CD8-positive, alpha-beta memory T cell (primary cell): ENCODE data around the gene PDHX. TPM values are rescaled to one million over a fixed set of nuclear protein-coding genes. Genes with fewer than 3 reads are reported as not detected.

Source experiments
- CTCF ChIA-PET: fragments of 350-600 bp; sonication (Branson Sonifier 250); formaldehyde crosslinking; loops from one replicate; lab custom pipeline; 2021; ENCODE audit warnings: antibody characterized with exemption; lab: Charles Lee
- POLR2A ChIA-PET: fragments of 350-600 bp; sonication (Branson Sonifier 250); formaldehyde crosslinking; loops from one replicate; lab custom pipeline; 2021; ENCODE audit warnings: antibody characterized with exemption; lab: Charles Lee
- DNase-seq, 5 donors: peaks; one replicate each; pipeline versions ENCODE4 v3.0.0 to v3.0.0-alpha.2; 2020 to 2022; ENCODE audit warnings: mixed read lengths in 1 of 5
- H3K27ac ChIP-seq: one replicate; pipeline ENCODE4 v1.7.0; 2013; ENCODE audit warnings: low read depth, mild to moderate bottlenecking, low read length, moderate library complexity
- H3K27me3 ChIP-seq: 2 replicates; pipeline ENCODE4 v1.7.0; 2013; ENCODE audit warnings: low read length, mild to moderate bottlenecking; ENCODE audit not compliant: insufficient read depth, poor library complexity, severe bottlenecking
- H3K36me3 ChIP-seq: 2 replicates; pipeline ENCODE4 v1.7.0; 2013; ENCODE audit warnings: mild to moderate bottlenecking, low read length, moderate library complexity; ENCODE audit not compliant: insufficient read depth
- H3K4me1 ChIP-seq: 2 replicates; pipeline ENCODE4 v1.7.0; 2013; ENCODE audit warnings: mild to moderate bottlenecking, low read length, moderate library complexity; ENCODE audit not compliant: insufficient read depth
- H3K4me3 ChIP-seq: 2 replicates; pipeline ENCODE4 v1.7.0; 2013; ENCODE audit warnings: mild to moderate bottlenecking, low read length
- H3K9me3 ChIP-seq: 2 replicates; pipeline ENCODE4 v1.7.0; 2013; ENCODE audit warnings: mild to moderate bottlenecking, low read length
- H3K27ac Mint-ChIP-seq, 8 donors: one replicate each; pipeline ENCODE4 v1.8.0; 2020 to 2021; ENCODE audit warnings: mixed read lengths in 8 of 8, mild to moderate bottlenecking in 6 of 8, inconsistent platforms in 3 of 8, moderate library complexity in 3 of 8
- H3K27me3 Mint-ChIP-seq, 2 donors: one replicate each; pipeline ENCODE4 v1.8.0; 2020 to 2021; ENCODE audit warnings: mixed read lengths in 2 of 2, mild to moderate bottlenecking in 1 of 2, moderate library complexity in 1 of 2
- H3K36me3 Mint-ChIP-seq, 3 donors: one replicate each; pipeline ENCODE4 v1.8.0; 2020 to 2021; ENCODE audit warnings: mixed read lengths in 3 of 3, inconsistent platforms in 1 of 3, mild to moderate bottlenecking in 1 of 3
- H3K4me1 Mint-ChIP-seq, 3 donors: one replicate each; pipeline ENCODE4 v1.8.0; 2020 to 2021; ENCODE audit warnings: mixed read lengths in 3 of 3, inconsistent platforms in 1 of 3, mild to moderate bottlenecking in 1 of 3
- H3K4me3 Mint-ChIP-seq, 7 donors: one replicate each; pipeline ENCODE4 v1.8.0; 2020 to 2021; ENCODE audit warnings: mixed read lengths in 7 of 7, mild to moderate bottlenecking in 6 of 7, moderate library complexity in 4 of 7, inconsistent platforms in 2 of 7
- H3K9me3 Mint-ChIP-seq, 5 donors: one replicate each; pipeline ENCODE4 v1.8.0; 2020 to 2022; ENCODE audit warnings: mixed read lengths in 5 of 5, mild to moderate bottlenecking in 3 of 5, moderate library complexity in 2 of 5, inconsistent platforms in 1 of 5
- polyA plus RNA-seq: library from polyadenylated mRNA; unstranded; fragments of 300-500 nt; fragmentation: Illumina TruSeq; gene quantifications from one replicate; pipeline ENCODE4 v1.2.3, GENCODE V29; 2021
- total RNA-seq, 2 experiments: library from RNA; stranded (reverse); gene quantifications; one replicate each; pipeline ENCODE4 v1.2.3, GENCODE V29; 2021

Gene PDHX
- total and polyA plus RNA-seq, 3 experiments from 2014 or later, result 16.3 to 41.4 (median 37.8) TPM

DNA sequence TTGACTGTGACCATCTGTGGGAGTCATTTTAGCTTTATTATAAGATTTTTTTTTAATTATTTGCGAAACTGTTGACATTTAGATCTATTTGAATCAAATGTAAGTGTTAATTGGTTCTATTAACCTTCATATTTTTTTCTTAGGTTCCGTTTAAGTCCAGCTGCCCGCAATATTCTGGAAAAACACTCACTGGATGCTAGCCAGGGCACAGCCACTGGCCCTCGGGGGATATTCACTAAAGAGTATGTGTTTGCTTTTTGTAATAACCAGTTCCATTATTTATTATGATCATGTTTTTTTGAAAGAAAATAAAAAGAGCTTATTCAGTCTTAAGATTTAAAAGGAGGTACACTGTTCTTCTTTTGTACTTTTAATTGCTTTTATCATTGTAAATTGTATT, 43.9 kb downstream of the PDHX start:
- no peaks in the 10 kb centered on the region for H3K9me3 ChIP-seq
- Mint-ChIP-seq H3K27ac (no peak overlapping the region), H3K4me1 (peaks cover 0 to 1% (median 0%) of the 10 kb centered on the region in 3 donors), H3K9me3 (no peaks in the 10 kb centered on the region), H3K36me3 (peaks cover 4 to 61% (median 18%) of the 10 kb centered on the region in 3 donors), H3K4me3 (no peak overlapping the region), H3K27me3 (no peaks in the 10 kb centered on the region)
- H3K36me3 ChIP-seq, result no peaks in the 10 kb centered on the region
- CTCF ChIA-PET, result interaction anchor here (1.5 kb wide), 1 partner anchor 34 kb away, joined by 5 read pairs; no protein-coding TSS in a partner anchor
- POLR2A ChIA-PET, result no interaction called here
- H3K4me1 ChIP-seq, result no peaks in the 10 kb centered on the region
- H3K4me3 ChIP-seq, result no peak overlapping the region
- no peak for DNase-seq
- H3K27ac ChIP-seq, result no peak overlapping the region
- H3K27me3 ChIP-seq, result no peaks in the 10 kb centered on the region

DNA sequence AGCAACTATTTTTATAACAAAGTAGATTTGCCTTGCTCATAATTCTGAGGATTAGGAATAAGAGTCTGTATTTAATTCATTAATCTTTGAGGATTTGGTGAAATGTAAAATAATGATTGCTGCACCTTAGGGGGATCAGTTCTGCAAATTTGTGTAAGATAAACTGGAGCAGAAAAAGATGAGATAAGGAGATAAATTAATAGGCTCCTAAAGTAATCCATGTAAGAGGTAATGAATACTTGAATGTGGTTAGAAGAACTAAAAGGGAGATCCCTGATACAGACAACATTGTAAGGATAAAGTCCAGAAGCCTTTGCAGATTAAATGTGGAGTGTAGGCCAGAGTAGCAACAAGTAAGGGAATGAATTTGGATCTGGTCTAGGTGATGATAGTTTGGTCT, 45.6 kb downstream of the PDHX start:
- Mint-ChIP-seq H3K4me1 (no peaks in the 10 kb centered on the region), H3K27me3 (no peaks in the 10 kb centered on the region), H3K36me3 (peaks cover 4 to 70% (median 14%) of the 10 kb centered on the region in 3 donors), H3K4me3 (no peak overlapping the region), H3K27ac (peak overlapping the region in 1 of 8 donors; percentile 88), H3K9me3 (no peaks in the 10 kb centered on the region)
- Histone ChIP-seq H3K4me3 (no peak overlapping the region), H3K27me3 (no peaks in the 10 kb centered on the region), H3K27ac (no peak overlapping the region), H3K4me1 (no peaks in the 10 kb centered on the region), H3K9me3 (no peaks in the 10 kb centered on the region), H3K36me3 (no peaks in the 10 kb centered on the region)
- ChIA-PET POLR2A (no interaction called here), CTCF (no interaction called here)
- DNase-seq, result no peak

- Histone ChIP-seq H3K4me3 (no peak overlapping the region), H3K27ac (no peak overlapping the region), H3K36me3 (no peaks in the 10 kb centered on the region), H3K4me1 (no peaks in the 10 kb centered on the region), H3K9me3 (no peaks in the 10 kb centered on the region), H3K27me3 (no peaks in the 10 kb centered on the region)
- ChIA-PET POLR2A (no interaction called here), CTCF (no interaction called here)
- no peak for DNase-seq
- Mint-ChIP-seq H3K4me1 (no peaks in the 10 kb centered on the region), H3K4me3 (no peak overlapping the region), H3K27me3 (no peaks in the 10 kb centered on the region), H3K27ac (no peak overlapping the region), H3K9me3 (no peaks in the 10 kb centered on the region), H3K36me3 (peaks cover 4 to 69% (median 14%) of the 10 kb centered on the region in 3 donors)
Measured at GRCh38 chr11:34963351-34963750, 46.9 kb downstream of the PDHX start.

- no peak overlapping the region for H3K27ac ChIP-seq
- ChIA-PET CTCF (interaction anchor here (0.8 kb wide), 1 partner anchor 38 kb away, joined by 3 read pairs; no protein-coding TSS in a partner anchor), POLR2A (no interaction called here)
- H3K27me3 ChIP-seq, result no peaks in the 10 kb centered on the region
- H3K4me3 ChIP-seq, result no peak overlapping the region
- Mint-ChIP-seq H3K27ac (no peak overlapping the region), H3K27me3 (no peaks in the 10 kb centered on the region), H3K9me3 (no peaks in the 10 kb centered on the region), H3K4me1 (no peaks in the 10 kb centered on the region), H3K4me3 (no peak overlapping the region), H3K36me3 (peaks cover 4 to 70% (median 11%) of the 10 kb centered on the region in 3 donors)
- H3K4me1 ChIP-seq, result no peaks in the 10 kb centered on the region
- no peaks in the 10 kb centered on the region for H3K36me3 ChIP-seq
- H3K9me3 ChIP-seq, result no peaks in the 10 kb centered on the region
- no peak for DNase-seq
Measured at GRCh38 chr11:34964610-34965331, 48.4 kb downstream of the PDHX start.

GRCh38 chr11:34968862-34969261, 52.4 kb downstream of the PDHX start:
- no peaks in the 10 kb centered on the region for H3K36me3 ChIP-seq
- H3K4me3 ChIP-seq, result no peak overlapping the region
- no peak for DNase-seq
- Mint-ChIP-seq H3K9me3 (no peaks in the 10 kb centered on the region), H3K36me3 (peaks cover 18 to 72% (median 22%) of the 10 kb centered on the region in 3 donors), H3K4me3 (no peak overlapping the region), H3K4me1 (peaks cover 0 to 3% (median 1%) of the 10 kb centered on the region in 3 donors), H3K27ac (no peak overlapping the region), H3K27me3 (no peaks in the 10 kb centered on the region)
- H3K9me3 ChIP-seq, result no peaks in the 10 kb centered on the region
- ChIA-PET CTCF (no interaction called here), POLR2A (no interaction called here)
- no peak overlapping the region for H3K27ac ChIP-seq
- no peaks in the 10 kb centered on the region for H3K4me1 ChIP-seq
- no peaks in the 10 kb centered on the region for H3K27me3 ChIP-seq

DNA sequence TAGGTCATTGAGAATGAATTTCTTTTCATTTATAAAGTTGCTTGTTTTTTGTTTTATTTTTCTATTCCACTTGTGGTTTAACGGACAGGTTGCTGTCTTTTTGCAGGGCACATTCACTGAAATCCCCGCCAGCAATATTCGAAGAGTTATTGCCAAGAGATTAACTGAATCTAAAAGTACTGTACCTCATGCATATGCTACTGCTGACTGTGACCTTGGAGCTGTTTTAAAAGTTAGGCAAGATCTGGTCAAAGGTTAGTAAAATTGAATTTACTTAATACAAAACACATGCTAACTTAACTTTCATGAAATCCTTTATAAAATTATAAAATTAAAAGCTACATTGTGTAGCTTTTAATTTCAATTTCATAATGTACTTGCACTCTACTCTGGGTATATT, 53.6 kb downstream of the PDHX start:
- no peak for DNase-seq
- Histone ChIP-seq H3K9me3 (no peaks in the 10 kb centered on the region), H3K27ac (no peak overlapping the region), H3K4me1 (no peaks in the 10 kb centered on the region), H3K36me3 (peaks cover 4% of the 10 kb centered on the region), H3K27me3 (no peaks in the 10 kb centered on the region), H3K4me3 (no peak overlapping the region)
- POLR2A ChIA-PET, result no interaction called here
- Mint-ChIP-seq H3K27me3 (no peaks in the 10 kb centered on the region), H3K9me3 (no peaks in the 10 kb centered on the region), H3K36me3 (peaks cover 22 to 75% (median 27%) of the 10 kb centered on the region in 3 donors), H3K4me1 (peaks cover 0 to 3% (median 1%) of the 10 kb centered on the region in 3 donors), H3K27ac (peak overlapping the region in 1 of 8 donors; percentile 44), H3K4me3 (no peak overlapping the region)
- CTCF ChIA-PET, result no interaction called here

GRCh38 chr11:34970480-34970879, 54.1 kb downstream of the PDHX start:
- H3K4me1 ChIP-seq, result no peaks in the 10 kb centered on the region
- H3K4me3 ChIP-seq, result no peak overlapping the region
- ChIA-PET POLR2A (no interaction called here), CTCF (no interaction called here)
- Mint-ChIP-seq H3K27me3 (no peaks in the 10 kb centered on the region), H3K4me1 (peaks cover 3 to 5% (median 3%) of the 10 kb centered on the region in 3 donors), H3K9me3 (no peaks in the 10 kb centered on the region), H3K4me3 (no peak overlapping the region), H3K36me3 (peaks cover 26 to 75% (median 29%) of the 10 kb centered on the region in 3 donors), H3K27ac (no peak overlapping the region)
- H3K27ac ChIP-seq, result no peak overlapping the region
- no peak for DNase-seq
- no peaks in the 10 kb centered on the region for H3K27me3 ChIP-seq
- H3K36me3 ChIP-seq, result peaks cover 4% of the 10 kb centered on the region
- H3K9me3 ChIP-seq, result no peaks in the 10 kb centered on the region

DNA sequence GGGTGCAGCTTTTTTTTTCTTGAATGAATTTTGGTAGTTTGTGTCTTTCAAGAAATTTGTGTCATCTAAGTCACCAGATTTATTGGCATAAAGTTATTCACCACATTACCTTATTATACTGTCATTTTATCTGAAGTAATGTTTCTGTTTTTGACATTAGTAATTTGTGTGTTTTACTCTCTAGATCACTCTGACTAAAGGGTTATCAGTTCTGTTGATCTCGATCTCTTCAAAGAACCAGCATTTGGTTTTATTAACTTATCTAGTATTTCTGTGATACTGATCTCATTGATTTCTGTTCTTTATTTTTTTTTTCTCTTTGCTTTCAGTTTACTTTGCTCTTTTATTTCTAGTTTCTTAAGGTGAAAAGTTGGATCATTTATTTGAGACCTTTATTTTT, 55.5 kb downstream of the PDHX start:
- H3K27me3 ChIP-seq, result no peaks in the 10 kb centered on the region
- Mint-ChIP-seq H3K27me3 (no peaks in the 10 kb centered on the region), H3K4me1 (peaks cover 3 to 6% (median 5%) of the 10 kb centered on the region in 3 donors), H3K36me3 (peaks cover 28 to 77% (median 34%) of the 10 kb centered on the region in 3 donors), H3K9me3 (no peaks in the 10 kb centered on the region), H3K27ac (no peak overlapping the region), H3K4me3 (no peak overlapping the region)
- peaks cover 4% of the 10 kb centered on the region for H3K36me3 ChIP-seq
- CTCF ChIA-PET, result interaction anchor here (0.6 kb wide), 1 partner anchor 228 kb away, joined by 3 read pairs; no protein-coding TSS in a partner anchor
- no peak for DNase-seq
- H3K4me3 ChIP-seq, result no peak overlapping the region
- no peak overlapping the region for H3K27ac ChIP-seq
- H3K9me3 ChIP-seq, result no peaks in the 10 kb centered on the region
- POLR2A ChIA-PET, result no interaction called here
- no peaks in the 10 kb centered on the region for H3K4me1 ChIP-seq
